Transverse colon (tissue), 4 donors: ENCODE data around the gene AOPEP.

Experiments used
- CTCF ChIP-seq, 5 experiments: fragments of 200-600 bp in 3 of 5; fragments of 450-650 bp in 2 of 5; sonication (generic) in 3 of 5; IDR thresholded peaks; 1 replicate in 2 of 5; 2 replicates in 3 of 5; pipeline ENCODE4 v1.5.1; 2016 to 2017; ENCODE audit warnings: antibody characterized with exemption in 5 of 5, inconsistent platforms in 3 of 5, mild to moderate bottlenecking in 2 of 5, moderate library complexity in 1 of 5
- POLR2A ChIP-seq: fragments of 450-650 bp; IDR thresholded peaks from one replicate; pipeline ENCODE4 v1.6.1; 2016; ENCODE audit warnings: antibody characterized with exemption, mild to moderate bottlenecking, moderate library complexity
- POLR2AphosphoS5 ChIP-seq, 3 donors: sonication (generic); formaldehyde crosslinking; IDR thresholded peaks; one replicate each; pipeline ENCODE4 v1.6.1; 2016; ENCODE audit warnings: antibody characterized with exemption in 3 of 3

- TF ChIP-seq CTCF (IDR thresholded peaks at IDR 0.05) (no peak), POLR2A (no peak), POLR2AphosphoS5 (IDR thresholded peaks at IDR 0.05) (no peak)
Observed at GRCh38 chr9:95061916-95062595, 335.6 kb downstream of the AOPEP start.
